ACHN (cell line): ENCODE results near the gene DNHD1.
A peak's percentile ranks its signal among the peaks of the same experiment; 100 is the strongest.

Source experiments
- DNase-seq: peaks from one replicate; pipeline ENCODE4 v3.0.0-alpha.2; 2015
- in situ Hi-C: cut with HindIII; loops from 2 replicates; pipeline ENCODE4 v1.10.0; 2017; ENCODE audit warnings: low sequenced_read_pairs, low pct_ligation_motif_present, low pct_unique_long_range_greater_than_20kb

DNHD1 gene

GRCh38 chr11:6602096-6602940, 105.2 kb downstream of the DNHD1 start:
- in situ Hi-C loops: no loop called here
- DNase-seq: no peak

GRCh38 chr11:6603287-6604080, 106.4 kb downstream of the DNHD1 start, which contains the start of the genes ILK and RRP8:
TSS of gene ILK (plus strand) at chr11:6603774. CDS start at chr11:6604272, 498 bp downstream.
TSS of gene RRP8 (minus strand) at chr11:6603616. CDS start at chr11:6603502, 114 bp downstream.
- peak; percentile 84 for DNase-seq
- in situ Hi-C loops: no loop called here

- in situ Hi-C loops: no loop called here
- DNase-seq: peak; percentile 64
Observed at GRCh38 chr11:6604081-6604626, 107.1 kb downstream of the DNHD1 start.

GRCh38 chr11:6604790-6605189, 107.7 kb downstream of the DNHD1 start:
- in situ Hi-C loops: no loop called here
- DNase-seq: no peak

- DNase-seq: peak; percentile 94
- in situ Hi-C loops: no loop called here
Observed at GRCh38 chr11:6606471-6607189, 109.5 kb downstream of the DNHD1 start.

- no peak for DNase-seq
- in situ Hi-C loops: no loop called here
Observed at GRCh38 chr11:6607190-6607795, 110.2 kb downstream of the DNHD1 start.

- DNase-seq: no peak
- in situ Hi-C loops: no loop called here
Observed at GRCh38 chr11:6608011-6608410, 110.9 kb downstream of the DNHD1 start.

- in situ Hi-C loops: no loop called here
- no peak for DNase-seq
Observed at GRCh38 chr11:6608726-6609501, 111.8 kb downstream of the DNHD1 start.

GRCh38 chr11:6609502-6610015, 112.5 kb downstream of the DNHD1 start:
- in situ Hi-C loops: no loop called here

GRCh38 chr11:6610591-6610990, 113.5 kb downstream of the DNHD1 start:
- in situ Hi-C loops: no loop called here
- no peak for DNase-seq

More at GRCh38 chr11:6609502-6610015, 112.5 kb downstream of the DNHD1 start:
- no peak for DNase-seq

- no peak for DNase-seq
- in situ Hi-C loops: no loop called here
Observed at GRCh38 chr11:6611092-6611962, 114.2 kb downstream of the DNHD1 start.

GRCh38 chr11:6611963-6612212, 114.8 kb downstream of the DNHD1 start:
- no peak for DNase-seq
- in situ Hi-C loops: no loop called here

- DNase-seq: peak; percentile 94
- in situ Hi-C loops: no loop called here
Observed at GRCh38 chr11:6612213-6613041, 115.3 kb downstream of the DNHD1 start, which contains the start of gene TAF10. TSS of gene TAF10 (minus strand) at chr11:6612216. CDS start at chr11:6612189, 27 bp downstream.

- in situ Hi-C loops: no loop called here
- DNase-seq: no peak
Observed at GRCh38 chr11:6613496-6613895, 116.4 kb downstream of the DNHD1 start.

- in situ Hi-C loops: no loop called here
- no peak for DNase-seq
Observed at GRCh38 chr11:6614446-6614845, 117.4 kb downstream of the DNHD1 start.

- DNase-seq: no peak
- in situ Hi-C loops: no loop called here
Observed at GRCh38 chr11:6615046-6615445, 118.0 kb downstream of the DNHD1 start.
